ENCODE data around the gene OSBPL2.

Gene OSBPL2

DNA sequence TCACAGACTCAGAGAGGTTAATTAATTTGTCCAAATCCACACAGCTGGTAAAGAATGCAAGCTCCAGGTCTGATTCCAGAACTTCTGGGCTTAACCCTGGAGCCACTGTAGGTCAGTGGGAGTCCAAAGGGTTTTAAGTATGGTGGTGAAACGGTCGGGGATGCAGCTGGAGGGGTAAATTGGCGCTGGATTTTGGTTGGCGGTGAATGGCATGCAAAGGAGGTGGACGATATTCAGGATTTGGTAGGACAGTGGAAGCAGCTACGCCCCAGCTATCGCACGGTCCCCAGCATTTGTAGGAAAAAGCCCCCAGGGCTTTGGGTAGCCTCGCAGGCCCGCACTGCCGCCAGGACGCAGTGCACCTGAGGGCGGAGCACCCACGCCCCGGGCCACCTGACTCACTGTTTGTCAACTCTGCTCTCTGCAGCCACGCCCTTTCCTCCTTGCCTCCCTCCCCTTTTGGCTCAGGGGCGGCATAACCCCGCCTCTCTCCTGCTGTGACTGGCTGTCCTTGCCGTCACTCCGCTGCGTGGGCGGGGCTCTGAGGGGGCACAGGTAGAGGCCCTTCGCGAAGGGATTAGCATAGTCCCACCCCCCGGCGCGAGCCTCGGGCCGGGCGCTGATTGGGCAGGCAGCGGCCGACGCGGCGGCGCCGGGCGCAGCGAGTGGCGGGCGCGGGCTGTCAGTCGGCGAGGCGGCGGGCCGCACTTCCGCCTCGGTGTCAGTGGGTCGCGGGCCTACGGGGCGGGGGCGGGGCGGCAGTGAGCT, at the start of gene OSBPL2:
OSBPL2 (plus strand) TSS at position 721 of the 768 bp plus-strand sequence. CDS start 17,664 bp downstream, outside the sequence.
- DNase-seq (ENCODE audit: low read depth in 3 of 3): peak; percentile 100

DNA sequence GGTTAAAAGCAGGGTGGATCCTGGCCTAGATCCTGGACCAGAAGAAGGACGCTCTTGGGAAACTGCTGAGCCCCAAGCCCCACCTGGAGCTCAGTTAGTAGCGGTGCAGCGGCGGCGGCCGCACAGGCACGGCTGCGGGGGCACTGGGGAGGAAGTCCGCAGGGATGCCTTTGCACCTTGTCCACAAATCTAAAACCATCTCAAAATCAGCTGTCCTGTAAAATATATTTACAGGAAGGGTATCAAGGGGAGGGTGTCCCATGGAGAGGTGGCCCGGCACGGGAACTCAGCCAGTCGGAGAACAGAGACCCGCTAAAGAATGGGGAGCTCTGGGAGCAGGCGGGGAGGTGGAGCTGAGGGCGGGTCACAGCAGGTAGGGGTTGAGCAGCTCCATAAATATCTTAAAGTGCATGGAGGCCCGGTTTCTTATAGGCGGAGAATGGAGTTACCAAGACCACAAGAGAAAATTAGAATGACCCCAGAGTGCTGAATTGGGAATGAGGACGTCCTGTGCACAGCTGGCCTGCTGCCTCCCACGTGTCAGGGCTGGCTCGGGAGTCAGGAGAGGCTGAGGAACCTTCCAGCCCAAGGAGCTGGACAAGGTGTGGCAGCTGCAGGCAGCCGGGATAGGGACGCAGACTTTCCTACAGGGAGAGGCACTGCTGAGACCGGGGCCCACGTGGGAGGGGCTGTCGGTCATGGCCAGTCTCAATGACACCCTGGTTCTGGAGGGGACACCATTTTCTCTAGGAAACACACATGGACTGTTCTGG, 47.5 kb upstream of the OSBPL2 start:
- no peak for DNase-seq (ENCODE audit: low read depth in 3 of 3)

- no peak for DNase-seq (ENCODE audit: low read depth in 3 of 3)
Measured at GRCh38 chr20:62191781-62192559, 46.4 kb upstream of the OSBPL2 start.

DNA sequence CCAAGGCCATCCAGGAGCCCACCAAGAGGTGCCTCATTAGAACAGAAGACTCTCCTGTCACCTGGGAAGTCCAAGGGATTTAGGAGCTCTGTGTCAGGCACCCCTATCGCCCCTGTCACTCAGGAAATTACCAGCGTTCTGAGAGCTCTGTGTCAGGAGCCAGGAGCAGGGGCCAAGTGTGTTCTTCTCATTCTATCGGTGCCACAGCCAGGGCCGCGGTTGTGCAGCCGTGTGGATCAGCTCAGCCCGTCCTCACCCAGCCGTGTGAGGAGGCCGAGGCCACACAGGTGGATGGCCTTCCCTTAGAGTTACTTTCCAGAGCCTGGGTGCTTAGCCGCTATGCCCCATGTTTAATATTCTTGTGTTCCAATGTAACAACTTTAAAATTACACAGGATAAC, 45.7 kb upstream of the OSBPL2 start:
- no peak for DNase-seq (ENCODE audit: low read depth in 3 of 3)

- no peak for DNase-seq (ENCODE audit: low read depth in 3 of 3)
Measured at GRCh38 chr20:62193079-62194025, 45.0 kb upstream of the OSBPL2 start.

- DNase-seq (ENCODE audit: low read depth in 3 of 3): no peak
Measured at GRCh38 chr20:62195075-62195405, 43.3 kb upstream of the OSBPL2 start.

- no peak for DNase-seq (ENCODE audit: low read depth in 3 of 3)
Measured at GRCh38 chr20:62195736-62196135, 42.6 kb upstream of the OSBPL2 start.

DNA sequence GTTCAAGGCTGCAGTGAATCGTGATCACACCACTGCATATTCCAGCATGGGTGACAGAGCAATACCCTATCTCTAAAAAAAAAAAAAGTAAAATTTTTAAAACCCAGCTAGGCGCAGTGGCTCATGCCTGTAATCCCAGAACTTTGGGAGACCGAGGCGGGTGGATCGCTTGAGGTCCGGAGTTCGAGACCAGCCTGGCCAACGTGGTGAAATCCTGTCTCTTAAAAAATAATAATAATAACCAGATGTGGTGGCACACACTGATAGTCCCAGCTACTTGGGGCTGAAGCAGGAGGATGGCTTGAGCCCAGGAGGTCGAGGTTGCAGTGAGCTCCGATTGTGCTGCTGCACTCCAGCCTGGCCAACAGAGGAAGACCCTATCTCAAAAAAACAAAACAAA, 42.0 kb upstream of the OSBPL2 start:
- DNase-seq (ENCODE audit: low read depth in 3 of 3): no peak

DNA sequence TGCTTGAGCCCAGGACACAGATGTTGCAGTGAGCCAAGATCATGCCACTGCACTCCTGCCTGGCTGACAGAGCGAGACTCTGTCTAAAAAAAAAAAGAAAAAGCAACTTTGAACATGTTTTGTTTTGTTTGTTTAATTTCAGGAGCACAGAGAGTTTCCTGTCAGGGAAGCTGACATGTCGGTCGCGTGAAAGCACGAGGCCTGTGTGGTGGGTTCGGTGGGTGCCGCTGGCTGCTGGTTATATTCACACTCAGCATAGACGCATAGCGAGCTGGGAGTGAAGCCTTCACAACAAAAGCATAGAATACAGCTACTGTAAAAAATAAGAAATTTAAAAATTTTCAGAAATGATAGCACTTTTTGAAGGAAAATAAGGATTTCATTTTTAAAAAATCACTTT, 41.0 kb upstream of the OSBPL2 start:
- DNase-seq (ENCODE audit: low read depth in 3 of 3): no peak

GRCh38 chr20:62197801-62198200, 40.5 kb upstream of the OSBPL2 start:
- no peak for DNase-seq (ENCODE audit: low read depth in 3 of 3)

DNA sequence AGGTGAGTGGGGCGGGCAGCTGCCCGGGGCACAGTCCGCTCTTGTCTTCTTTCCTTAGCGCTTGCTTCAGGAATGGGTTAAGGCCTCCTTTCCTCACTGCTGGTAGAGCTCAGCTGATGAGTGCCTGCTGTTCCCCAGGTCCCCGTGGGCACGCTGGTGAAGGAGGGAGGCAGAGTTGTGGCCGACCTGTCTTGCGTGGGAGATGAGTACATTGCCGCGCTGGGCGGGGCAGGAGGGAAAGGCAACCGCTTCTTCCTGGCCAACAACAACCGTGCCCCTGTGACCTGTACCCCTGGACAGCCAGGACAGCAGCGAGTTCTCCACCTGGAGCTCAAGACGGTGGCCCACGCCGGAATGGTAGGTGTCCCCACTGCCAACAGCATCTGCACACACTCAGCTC, 39.8 kb upstream of the OSBPL2 start:
- no peak for DNase-seq (ENCODE audit: low read depth in 3 of 3)

GRCh38 chr20:62198931-62199330, 39.4 kb upstream of the OSBPL2 start:
- DNase-seq (ENCODE audit: low read depth in 3 of 3): no peak

- DNase-seq (ENCODE audit: low read depth in 3 of 3): no peak
Measured at GRCh38 chr20:62200491-62201172, 37.7 kb upstream of the OSBPL2 start.

GRCh38 chr20:62201173-62202082, 36.9 kb upstream of the OSBPL2 start:
- DNase-seq (ENCODE audit: low read depth in 3 of 3): no peak

DNA sequence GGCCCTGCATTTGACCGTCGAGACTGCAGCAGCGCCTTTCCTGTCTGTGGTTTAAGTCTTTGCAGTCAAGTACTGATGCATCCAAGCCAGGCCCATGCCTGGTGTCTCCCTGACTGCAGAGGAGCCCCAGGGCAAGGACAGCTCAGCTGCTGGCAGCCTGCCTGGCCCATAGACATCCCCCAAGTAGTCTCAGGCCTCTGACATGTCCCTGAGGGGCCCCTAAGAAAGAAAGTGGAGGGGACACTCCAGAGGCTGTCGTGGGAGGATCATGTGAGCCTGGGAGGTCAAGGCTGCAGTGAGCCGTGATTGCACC, 36.3 kb upstream of the OSBPL2 start:
- DNase-seq (ENCODE audit: low read depth in 3 of 3): no peak

DNA sequence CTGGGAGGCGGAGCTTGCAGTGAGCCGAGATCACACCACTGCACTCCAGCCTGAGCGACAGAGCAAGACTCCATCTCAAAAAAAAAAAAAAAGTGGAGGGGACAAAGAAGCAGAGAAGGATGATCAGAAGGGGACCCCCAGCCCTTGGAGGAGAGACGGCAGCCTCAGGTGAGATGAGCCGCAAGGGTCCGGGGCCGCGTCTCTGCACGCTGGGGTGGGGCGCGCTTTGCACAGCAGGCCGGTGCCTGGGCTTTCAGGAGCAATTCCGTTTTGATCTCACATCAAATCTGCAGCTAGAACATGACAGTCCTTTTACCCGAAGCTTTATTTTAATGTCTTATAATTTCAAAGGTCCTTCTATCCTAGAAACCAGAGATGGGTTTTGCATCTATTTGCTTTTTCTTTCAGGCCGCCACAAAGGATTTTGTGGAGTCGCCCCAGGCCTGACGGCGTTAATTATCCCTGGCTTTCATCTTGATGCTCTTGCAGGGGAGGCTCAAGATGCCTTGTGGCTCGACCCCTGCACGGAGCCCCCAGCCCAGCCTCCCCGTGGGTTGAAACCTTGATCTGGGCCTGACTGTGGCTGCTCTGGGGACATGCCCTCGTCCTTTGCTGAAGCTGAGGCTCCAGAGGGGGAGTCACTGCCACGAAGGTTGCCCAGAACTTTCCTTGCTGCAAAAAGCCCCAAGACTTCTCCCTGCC, 35.5 kb upstream of the OSBPL2 start:
- DNase-seq (ENCODE audit: low read depth in 3 of 3): no peak

DNA sequence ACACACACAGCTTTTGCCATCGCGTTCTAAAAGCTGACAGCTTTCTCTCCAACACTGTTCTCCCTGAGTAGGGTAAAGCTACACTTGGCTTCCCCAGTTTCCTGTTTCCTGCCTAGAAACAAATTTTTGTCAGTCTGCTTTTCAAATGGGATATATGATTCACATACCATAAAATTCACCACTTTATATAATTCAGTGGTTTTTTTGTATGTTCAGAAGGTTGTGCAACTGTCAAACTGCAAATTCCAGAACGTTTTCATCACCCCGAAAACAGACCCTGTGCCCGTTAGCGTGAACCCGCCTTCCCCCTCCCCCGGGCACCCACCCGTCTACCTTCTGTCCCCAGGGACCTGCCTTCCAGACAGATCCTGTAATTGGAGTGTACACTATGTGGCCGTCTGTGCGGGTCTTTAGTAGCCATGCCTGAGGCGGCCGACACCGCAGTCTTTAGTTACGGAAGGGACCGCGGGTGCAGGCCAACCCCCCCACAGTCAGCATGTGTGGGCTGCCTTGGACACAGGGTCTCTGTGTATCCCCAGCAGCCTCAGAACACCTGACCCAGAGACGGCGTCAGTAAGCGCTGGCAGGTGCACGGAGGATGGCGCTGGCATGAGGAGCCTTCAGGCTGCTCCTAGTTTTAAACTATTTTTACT, 34.8 kb upstream of the OSBPL2 start:
- no peak for DNase-seq (ENCODE audit: low read depth in 3 of 3)

DNA sequence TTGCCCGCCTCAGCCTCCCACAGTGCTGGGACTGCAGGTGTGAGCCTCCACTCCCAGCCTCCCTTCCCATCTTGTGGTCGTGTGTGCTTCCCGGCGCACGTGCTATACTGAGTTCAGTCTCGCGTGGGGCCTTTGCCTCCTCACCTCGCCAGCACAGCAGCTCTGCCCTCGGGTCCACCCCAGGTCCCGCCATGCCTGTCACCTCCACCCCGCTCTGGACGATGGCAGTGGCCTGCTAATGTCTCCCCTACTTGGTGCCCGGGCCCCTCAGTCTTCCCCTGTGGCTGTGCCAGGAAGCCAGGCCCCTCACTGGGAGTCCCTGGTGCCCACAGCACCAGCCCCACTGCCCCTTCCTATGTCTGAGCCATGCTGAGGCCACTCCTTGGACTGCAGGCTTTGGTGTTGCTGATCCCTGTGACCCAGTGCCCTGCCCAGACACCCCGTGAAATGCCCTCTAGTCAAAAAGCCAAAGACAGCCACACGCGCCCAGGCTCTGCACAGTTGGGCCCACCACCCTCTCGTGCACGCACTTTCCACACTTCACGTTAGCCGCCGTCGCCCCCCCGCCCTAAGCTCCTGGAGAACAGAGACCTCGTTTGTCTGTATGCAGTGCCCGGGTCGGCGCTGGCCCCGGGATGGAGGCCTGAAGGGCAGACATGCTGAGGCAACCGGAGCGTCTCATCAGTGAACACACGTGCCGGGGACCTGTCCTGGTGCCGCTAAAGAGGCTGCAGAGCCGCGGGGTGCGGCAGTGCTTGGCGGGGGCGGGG, 32.5 kb upstream of the OSBPL2 start:
- DNase-seq (ENCODE audit: low read depth in 3 of 3): no peak

All from stimulated activated CD4-positive, alpha-beta T cell treated with anti-CD3 and anti-CD28 coated beads, TNF-alpha, amount 100 ng/mL, for 4 hours (primary cell).